Naive thymus-derived CD4-positive, alpha-beta T cell (primary cell): Measurements from ENCODE around the gene EIF2B2. TPM values are rescaled to one million over a fixed set of nuclear protein-coding genes. Genes with fewer than 3 reads are reported as not detected.

Experiments used
- ATAC-seq: fragments of 150-1000 bp; cut with Tn5 transposase; 2 replicates; pipeline ENCODE4 v1.10.0; 2021; ENCODE audit warnings: mild to moderate bottlenecking, moderate library complexity
- CTCF ChIA-PET: fragments of 350-600 bp; sonication (Branson Sonifier 250); formaldehyde crosslinking; loops from one replicate; lab custom pipeline; 2021; ENCODE audit warnings: antibody characterized with exemption; lab: Charles Lee
- POLR2A ChIA-PET: fragments of 350-600 bp; sonication (Branson Sonifier 250); formaldehyde crosslinking; loops from one replicate; lab custom pipeline; 2021; ENCODE audit warnings: antibody characterized with exemption, inconsistent platforms; lab: Charles Lee
- DNase-seq, 9 donors: peaks; one replicate each; pipeline versions ENCODE4 v3.0.0 to v3.0.0-alpha.2; 2020 to 2022; ENCODE audit warnings: mixed read lengths in 1 of 9
- H3K27ac ChIP-seq: one replicate; pipeline ENCODE4 v1.7.0; 2013; ENCODE audit warnings: mild to moderate bottlenecking, low read depth, low read length, moderate library complexity
- H3K27me3 ChIP-seq, 2 donors: one replicate each; pipeline ENCODE4 v1.7.0; 2013; ENCODE audit warnings: low read length in 2 of 2, mild to moderate bottlenecking in 2 of 2, moderate library complexity in 2 of 2; ENCODE audit not compliant: control insufficient read depth in 2 of 2, insufficient read depth in 2 of 2
- H3K36me3 ChIP-seq, 3 experiments: 1 replicate in 2 of 3; 2 replicates in 1 of 3; pipeline ENCODE4 v1.7.0; 2013; ENCODE audit warnings: low read length in 3 of 3, mild to moderate bottlenecking in 3 of 3, moderate library complexity in 1 of 3; ENCODE audit not compliant: insufficient read depth in 3 of 3, control insufficient read depth in 2 of 3
- H3K4me1 ChIP-seq, 2 donors: one replicate each; pipeline ENCODE4 v1.7.0; 2013; ENCODE audit warnings: low read length in 2 of 2, mild to moderate bottlenecking in 2 of 2, moderate library complexity in 1 of 2; ENCODE audit not compliant: control insufficient read depth in 2 of 2, insufficient read depth in 2 of 2
- H3K4me3 ChIP-seq: 2 replicates; pipeline ENCODE4 v1.7.0; 2013; ENCODE audit warnings: mild to moderate bottlenecking, low read length
- H3K9me3 ChIP-seq, 3 experiments: 1 replicate in 2 of 3; 2 replicates in 1 of 3; pipeline ENCODE4 v1.7.0; 2013; ENCODE audit warnings: low read length in 3 of 3; ENCODE audit not compliant: control insufficient read depth in 2 of 3
- H3K27ac Mint-ChIP-seq, 9 donors: one replicate each; pipeline ENCODE4 v1.8.0; 2020 to 2022; ENCODE audit warnings: mixed read lengths in 9 of 9, mild to moderate bottlenecking in 8 of 9, moderate library complexity in 5 of 9, inconsistent platforms in 2 of 9
- H3K27me3 Mint-ChIP-seq, 5 donors: one replicate each; pipeline ENCODE4 v1.8.0; 2021 to 2022; ENCODE audit warnings: mixed read lengths in 5 of 5, mild to moderate bottlenecking in 1 of 5
- H3K36me3 Mint-ChIP-seq, 5 donors: one replicate each; pipeline ENCODE4 v1.8.0; 2020 to 2022; ENCODE audit warnings: mixed read lengths in 5 of 5, mild to moderate bottlenecking in 3 of 5, inconsistent platforms in 1 of 5
- H3K4me1 Mint-ChIP-seq, 7 donors: one replicate each; pipeline ENCODE4 v1.8.0; 2020 to 2022; ENCODE audit warnings: mixed read lengths in 7 of 7, mild to moderate bottlenecking in 3 of 7, inconsistent platforms in 1 of 7
- H3K4me3 Mint-ChIP-seq, 10 donors: one replicate each; pipeline ENCODE4 v1.8.0; 2020 to 2022; ENCODE audit warnings: mild to moderate bottlenecking in 10 of 10, mixed read lengths in 10 of 10, moderate library complexity in 6 of 10, inconsistent platforms in 2 of 10
- H3K9me3 Mint-ChIP-seq, 11 donors: one replicate each; pipeline ENCODE4 v1.8.0; 2020 to 2022; ENCODE audit warnings: mixed read lengths in 11 of 11, mild to moderate bottlenecking in 4 of 11, inconsistent platforms in 1 of 11, moderate library complexity in 1 of 11
- intact Hi-C, 2 donors: fragments of 100-400 bp; cut with micrococcal nuclease; formaldehyde crosslinking; loops; one replicate each; pipeline ENCODE4 v1.15.1; 2023
- polyA plus RNA-seq, 2 donors: library from polyadenylated mRNA; unstranded; fragments of 300-500 nt; fragmentation: Illumina TruSeq; gene quantifications; one replicate each; pipeline ENCODE4 v1.2.3, GENCODE V29; 2021
- total RNA-seq, 6 experiments: library from RNA in 5 of 6; stranded (reverse) in 5 of 6; gene quantifications; 1 replicate in 5 of 6; 2 replicates in 1 of 6; pipeline ENCODE4 v1.2.3 and lab custom pipeline; 2021 to 2026

Gene EIF2B2
- total and polyA plus RNA-seq, 7 experiments from 2014 or later = 18.2 to 40.7 (median 24.6) TPM

- no peak overlapping the region for H3K27ac Mint-ChIP-seq
- no peak for ATAC-seq
- Histone ChIP-seq H3K27ac (no peak overlapping the region), H3K9me3 (no peaks in the 10 kb centered on the region), H3K36me3 (no peaks in the 10 kb centered on the region), H3K27me3 (no peaks in the 10 kb centered on the region), H3K4me1 (no peaks in the 10 kb centered on the region), H3K4me3 (no peak overlapping the region)
- no peak overlapping the region for H3K4me3 Mint-ChIP-seq
- ChIA-PET POLR2A (no interaction called here), CTCF (no interaction called here)
- intact Hi-C loops = no loop called here
- H3K27me3 Mint-ChIP-seq = no peaks in the 10 kb centered on the region
- no peaks in the 10 kb centered on the region for H3K36me3 Mint-ChIP-seq
- H3K4me1 Mint-ChIP-seq = peaks cover 0 to 9% (median 4%) of the 10 kb centered on the region in 7 donors
- DNase-seq = no peak
- no peaks in the 10 kb centered on the region for H3K9me3 Mint-ChIP-seq
Observed at GRCh38 chr14:74978416-74978947, 24.2 kb upstream of the EIF2B2 start.

- Histone ChIP-seq H3K27ac (no peak overlapping the region), H3K9me3 (no peaks in the 10 kb centered on the region), H3K4me1 (no peaks in the 10 kb centered on the region), H3K4me3 (no peak overlapping the region), H3K27me3 (no peaks in the 10 kb centered on the region), H3K36me3 (no peaks in the 10 kb centered on the region)
- intact Hi-C loops = no loop called here
- ChIA-PET CTCF (no interaction called here), POLR2A (no interaction called here)
- H3K4me1 Mint-ChIP-seq = peaks cover 0 to 5% (median 2%) of the 10 kb centered on the region in 7 donors
- no peak overlapping the region for H3K27ac Mint-ChIP-seq
- no peaks in the 10 kb centered on the region for H3K36me3 Mint-ChIP-seq
- ATAC-seq (no peak), DNase-seq (no peak)
- no peak overlapping the region for H3K4me3 Mint-ChIP-seq
- H3K27me3 Mint-ChIP-seq = no peaks in the 10 kb centered on the region
- H3K9me3 Mint-ChIP-seq = no peaks in the 10 kb centered on the region
Observed at GRCh38 chr14:74979029-74979428, 23.7 kb upstream of the EIF2B2 start.

GRCh38 chr14:74979442-74980397 lies 23.0 kb upstream of the EIF2B2 start:
- ATAC-seq (no peak), DNase-seq (no peak)
- no peaks in the 10 kb centered on the region for H3K27me3 Mint-ChIP-seq
- H3K27ac ChIP-seq = no peak overlapping the region
- H3K9me3 ChIP-seq = no peaks in the 10 kb centered on the region
- H3K36me3 Mint-ChIP-seq = no peaks in the 10 kb centered on the region
- no peaks in the 10 kb centered on the region for H3K9me3 Mint-ChIP-seq
- no peak overlapping the region for H3K4me3 ChIP-seq
- no peaks in the 10 kb centered on the region for H3K27me3 ChIP-seq
- peaks cover 0 to 2% (median 0%) of the 10 kb centered on the region in 7 donors for H3K4me1 Mint-ChIP-seq
- CTCF ChIA-PET = no interaction called here
- no peaks in the 10 kb centered on the region for H3K4me1 ChIP-seq
- POLR2A ChIA-PET = no interaction called here
- no peaks in the 10 kb centered on the region for H3K36me3 ChIP-seq
- H3K27ac Mint-ChIP-seq = no peak overlapping the region
- intact Hi-C loops = no loop called here
- no peak overlapping the region for H3K4me3 Mint-ChIP-seq

GRCh38 chr14:74980398-74980730 lies 22.4 kb upstream of the EIF2B2 start:
- Mint-ChIP-seq H3K4me1 (peaks cover 0 to 2% (median 0%) of the 10 kb centered on the region in 7 donors), H3K36me3 (no peaks in the 10 kb centered on the region), H3K27me3 (no peaks in the 10 kb centered on the region), H3K9me3 (no peaks in the 10 kb centered on the region), H3K4me3 (no peak overlapping the region), H3K27ac (no peak overlapping the region)
- Histone ChIP-seq H3K4me1 (no peaks in the 10 kb centered on the region), H3K4me3 (no peak overlapping the region), H3K27me3 (no peaks in the 10 kb centered on the region), H3K9me3 (no peaks in the 10 kb centered on the region), H3K36me3 (no peaks in the 10 kb centered on the region), H3K27ac (no peak overlapping the region)
- DNase-seq (no peak), ATAC-seq (no peak)
- ChIA-PET CTCF (no interaction called here), POLR2A (interaction anchor here (0.9 kb wide), 1 partner anchor 76 kb away, joined by 3 read pairs; no protein-coding TSS in a partner anchor)
- intact Hi-C loops = no loop called here

GRCh38 chr14:74980731-74981461 lies 21.8 kb upstream of the EIF2B2 start:
- ATAC-seq (no peak), DNase-seq (no peak)
- Mint-ChIP-seq H3K27me3 (no peaks in the 10 kb centered on the region), H3K27ac (no peak overlapping the region), H3K36me3 (no peaks in the 10 kb centered on the region), H3K4me3 (no peak overlapping the region), H3K9me3 (no peaks in the 10 kb centered on the region), H3K4me1 (peaks cover 0 to 2% (median 0%) of the 10 kb centered on the region in 7 donors)
- H3K9me3 ChIP-seq = no peaks in the 10 kb centered on the region
- H3K27me3 ChIP-seq = no peaks in the 10 kb centered on the region
- intact Hi-C loops = no loop called here
- CTCF ChIA-PET = no interaction called here
- H3K36me3 ChIP-seq = no peaks in the 10 kb centered on the region
- H3K27ac ChIP-seq = no peak overlapping the region
- H3K4me1 ChIP-seq = no peaks in the 10 kb centered on the region
- POLR2A ChIA-PET = interaction anchor here (0.9 kb wide), 1 partner anchor 75 kb away, joined by 3 read pairs; no protein-coding TSS in a partner anchor
- H3K4me3 ChIP-seq = no peak overlapping the region

GRCh38 chr14:74981462-74981782 lies 21.3 kb upstream of the EIF2B2 start:
- no peak for DNase-seq
- H3K4me3 Mint-ChIP-seq = no peak overlapping the region

More at GRCh38 chr14:74981462-74981782, 21.3 kb upstream of the EIF2B2 start:
- ATAC-seq = no peak
- Mint-ChIP-seq H3K27ac (no peak overlapping the region), H3K27me3 (no peaks in the 10 kb centered on the region), H3K36me3 (no peaks in the 10 kb centered on the region), H3K4me1 (peaks cover 0 to 2% (median 0%) of the 10 kb centered on the region in 7 donors), H3K9me3 (no peaks in the 10 kb centered on the region)
- Histone ChIP-seq H3K27me3 (no peaks in the 10 kb centered on the region), H3K27ac (no peak overlapping the region), H3K9me3 (no peaks in the 10 kb centered on the region), H3K4me1 (no peaks in the 10 kb centered on the region), H3K36me3 (no peaks in the 10 kb centered on the region), H3K4me3 (no peak overlapping the region)
- intact Hi-C loops = no loop called here
- CTCF ChIA-PET = interaction anchor here (0.9 kb wide), 1 partner anchor 85 kb away, joined by 3 read pairs; no protein-coding TSS in a partner anchor
- POLR2A ChIA-PET = interaction anchor here (0.9 kb wide), 1 partner anchor 74 kb away, joined by 3 read pairs; no protein-coding TSS in a partner anchor
